ENCODE measurements around the gene FHIP1B. TPM values are rescaled to one million over a fixed set of nuclear protein-coding genes. Genes with fewer than 3 reads are reported as not detected.

The FHIP1B gene
- 5.1 and 7.8 TPM in 2 replicates for total RNA-seq

DNA sequence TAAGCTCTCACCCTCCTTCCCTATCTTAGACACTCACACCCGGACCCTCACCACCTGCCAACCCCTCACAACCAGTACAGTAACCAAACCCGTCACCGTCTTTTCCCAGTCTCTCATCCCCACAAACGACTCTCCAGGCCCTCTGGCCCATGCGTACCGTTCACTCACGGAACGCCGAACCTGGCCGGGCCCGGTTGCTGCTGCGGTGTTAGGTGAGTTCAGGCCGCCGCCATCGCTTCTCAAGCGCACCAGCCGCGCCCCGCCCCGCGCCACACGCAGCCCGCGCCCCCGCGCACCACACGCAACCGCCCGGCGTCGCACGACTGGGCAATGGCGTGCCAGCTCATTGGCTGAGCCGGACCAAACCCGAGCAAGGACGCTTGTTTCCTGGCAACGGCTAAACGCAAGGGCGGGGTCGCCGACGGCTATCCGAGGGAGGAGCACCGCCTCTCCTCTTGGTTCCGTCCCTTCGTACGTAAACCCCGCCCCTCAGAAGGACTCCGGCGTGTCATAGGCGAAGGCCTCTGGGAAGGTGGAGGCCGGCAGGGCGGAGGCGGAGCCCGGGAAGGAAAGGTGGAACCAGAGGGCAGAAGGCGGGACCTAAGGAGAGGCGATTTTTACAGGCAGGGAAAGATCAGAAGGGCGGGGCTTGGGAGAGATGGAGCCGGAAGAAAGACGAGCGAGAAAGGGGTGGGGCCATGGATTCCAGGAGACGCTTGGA lies at the start of gene FHIP1B:
Gene FHIP1B, minus strand, starts transcription at position 250 of the 721 bp plus-strand sequence. CDS start 10,120 bp downstream, outside the sequence.

GRCh38 chr11:6238902-6239301 lies 4.5 kb upstream of the FHIP1B start, which contains the start of gene CNGA4:
CNGA4 (plus strand) TSS chr11:6239089; CDS start chr11:6239207, 118 bp downstream.

DNA sequence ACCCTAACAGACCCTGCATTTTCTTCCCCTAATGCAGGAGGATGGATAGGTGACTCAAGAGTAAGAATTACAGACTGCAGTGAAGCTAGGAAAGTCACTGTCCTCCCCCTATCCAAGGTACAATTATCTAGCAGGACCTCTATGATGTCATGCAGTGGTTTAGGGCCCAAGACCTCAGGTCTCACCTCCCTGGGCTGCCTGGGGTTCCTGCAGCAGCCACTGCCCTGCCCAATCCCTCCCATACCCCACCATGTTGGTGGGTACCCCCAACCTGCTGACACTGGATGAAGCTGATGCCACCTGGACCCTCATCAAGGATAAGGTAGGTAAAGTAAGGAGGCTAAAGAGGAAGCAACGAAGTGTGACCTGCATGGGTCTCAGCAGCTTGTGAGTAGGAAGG lies 29.1 kb downstream of the FHIP1B start, which contains the start of gene C11orf42:
Gene C11orf42, plus strand, starts transcription at position 192 of the 400 bp plus-strand sequence. Its CDS starts 59 bp downstream, at position 251.

GRCh38 chr11:6199174-6199810 lies 35.1 kb downstream of the FHIP1B start, which contains the start of gene OR52W1:
OR52W1 (plus strand) TSS chr11:6199224; CDS start chr11:6199224, 0 bp downstream.

DNA sequence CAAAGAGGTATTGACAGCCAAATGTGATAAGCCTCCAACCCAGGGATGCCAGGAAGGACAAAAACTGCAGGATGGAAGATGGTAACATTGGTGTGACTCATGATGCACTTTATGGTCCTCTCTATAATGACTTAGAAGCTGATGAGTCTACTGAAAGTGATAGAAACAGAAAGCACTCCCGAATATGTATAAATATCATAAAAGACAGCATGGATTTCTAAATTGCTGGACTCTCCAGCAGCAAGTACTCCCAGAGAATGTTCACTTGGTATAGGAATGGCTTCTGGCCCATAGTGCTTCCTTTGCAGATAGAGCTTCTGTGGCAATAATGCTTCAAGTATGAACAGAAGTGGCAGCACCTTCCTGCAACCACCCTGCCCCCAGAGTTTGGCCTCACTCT lies 64.2 kb downstream of the FHIP1B start, which contains the start of gene OR52B2:
Gene OR52B2, minus strand, starts transcription at position 101 of the 400 bp plus-strand sequence. Its CDS starts 0 bp downstream, at position 101.

Other genes with a start within 250 kb of the FHIP1B start
- gene OR52L1, start 247.7 kb downstream of the FHIP1B start, total RNA-seq = not detected in 2 replicates
- not detected in 2 replicates for gene OR56A4, start 227.7 kb downstream of the FHIP1B start, total RNA-seq
- gene OR56A1, start 203.9 kb downstream of the FHIP1B start, total RNA-seq = not detected in 2 replicates
- not detected in 2 replicates for gene OR56B4, start 127.0 kb downstream of the FHIP1B start, total RNA-seq
- gene OR52B2, start 64.3 kb downstream of the FHIP1B start, total RNA-seq = not detected in 2 replicates
- gene OR52W1, start 35.4 kb downstream of the FHIP1B start, total RNA-seq = not detected in 2 replicates
- gene C11orf42, start 29.1 kb downstream of the FHIP1B start, total RNA-seq = not detected in 2 replicates
- under 0.01 and 0.09 TPM in 2 replicates for gene CNGA4, start 4.5 kb upstream of the FHIP1B start, total RNA-seq
- gene CCKBR, start 25.2 kb upstream of the FHIP1B start, total RNA-seq = not detected in 2 replicates
- gene CAVIN3, start 85.9 kb upstream of the FHIP1B start, total RNA-seq = 147 and 185 TPM in 2 replicates
- 27.9 and 35.1 TPM in 2 replicates for gene SMPD1, start 155.8 kb upstream of the FHIP1B start, total RNA-seq
- gene APBB1, start 184.5 kb upstream of the FHIP1B start, total RNA-seq = 45.8 and 46.4 TPM in 2 replicates
- gene HPX, start 206.4 kb upstream of the FHIP1B start, total RNA-seq = 0.43 and 0.46 TPM in 2 replicates
- 12.2 and 18.2 TPM in 2 replicates for gene TRIM3, start 239.3 kb upstream of the FHIP1B start, total RNA-seq
- gene ARFIP2, start 246.7 kb upstream of the FHIP1B start, total RNA-seq = 59.4 and 60.3 TPM in 2 replicates
- 33.6 and 38.2 TPM in 2 replicates for gene TIMM10B, start 246.9 kb upstream of the FHIP1B start, total RNA-seq

Measured in smooth muscle cell of bladder (primary cell).